ENCODE data around the gene DBX1. TPM values are rescaled to one million over a fixed set of nuclear protein-coding genes. Genes with fewer than 3 reads are reported as not detected.
A peak's percentile ranks its signal among the peaks of the same experiment; 100 is the strongest.

DBX1 gene
- total RNA-seq, 2 donors from 2014 or later, result not detected

DNA sequence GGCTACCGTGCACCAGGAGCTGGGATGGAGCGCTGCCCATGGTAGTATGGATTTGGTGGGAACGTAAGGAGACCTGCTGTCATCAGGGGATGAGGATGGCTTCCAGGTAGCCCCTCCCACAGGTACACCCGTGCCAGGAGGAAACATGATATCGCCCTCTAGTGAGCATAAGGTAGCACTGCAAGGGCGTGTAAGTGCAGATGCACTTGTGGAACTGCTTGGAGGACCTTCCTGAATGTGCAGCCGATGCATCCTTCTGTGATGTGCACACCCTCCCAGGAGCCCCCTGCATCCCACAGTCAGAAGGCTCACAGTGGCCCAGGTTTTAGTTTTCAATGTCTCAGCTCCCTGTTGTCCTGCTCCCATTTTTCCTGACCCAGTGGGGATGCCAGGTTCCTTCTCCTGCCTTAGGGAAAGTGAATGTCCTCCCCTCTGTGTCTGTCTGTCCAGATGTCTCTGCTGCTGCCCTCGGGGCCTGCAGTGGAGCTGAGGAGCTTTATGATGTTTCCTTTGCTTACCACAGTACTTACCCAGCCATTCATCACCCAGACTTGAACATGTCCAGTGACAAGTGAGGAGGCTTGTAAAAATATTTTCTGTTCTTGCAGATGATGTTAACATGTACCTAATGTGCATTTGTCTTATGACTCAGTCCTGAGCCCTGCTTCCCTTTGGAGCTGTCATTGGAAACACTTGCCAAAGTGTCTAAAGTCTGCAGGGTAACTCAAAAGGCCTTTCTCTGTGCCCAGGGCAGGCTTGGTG lies 49.2 kb downstream of the DBX1 start:
- DNase-seq (peak; percentile 41 to 48), ATAC-seq (peak; percentile 69)
- intact Hi-C loops (cut with DNase I, micrococcal nuclease), result loop anchor here (5.0 to 10.0 kb wide), 3 partner anchors 156 to 546 kb away; no protein-coding TSS in a partner anchor

DNA sequence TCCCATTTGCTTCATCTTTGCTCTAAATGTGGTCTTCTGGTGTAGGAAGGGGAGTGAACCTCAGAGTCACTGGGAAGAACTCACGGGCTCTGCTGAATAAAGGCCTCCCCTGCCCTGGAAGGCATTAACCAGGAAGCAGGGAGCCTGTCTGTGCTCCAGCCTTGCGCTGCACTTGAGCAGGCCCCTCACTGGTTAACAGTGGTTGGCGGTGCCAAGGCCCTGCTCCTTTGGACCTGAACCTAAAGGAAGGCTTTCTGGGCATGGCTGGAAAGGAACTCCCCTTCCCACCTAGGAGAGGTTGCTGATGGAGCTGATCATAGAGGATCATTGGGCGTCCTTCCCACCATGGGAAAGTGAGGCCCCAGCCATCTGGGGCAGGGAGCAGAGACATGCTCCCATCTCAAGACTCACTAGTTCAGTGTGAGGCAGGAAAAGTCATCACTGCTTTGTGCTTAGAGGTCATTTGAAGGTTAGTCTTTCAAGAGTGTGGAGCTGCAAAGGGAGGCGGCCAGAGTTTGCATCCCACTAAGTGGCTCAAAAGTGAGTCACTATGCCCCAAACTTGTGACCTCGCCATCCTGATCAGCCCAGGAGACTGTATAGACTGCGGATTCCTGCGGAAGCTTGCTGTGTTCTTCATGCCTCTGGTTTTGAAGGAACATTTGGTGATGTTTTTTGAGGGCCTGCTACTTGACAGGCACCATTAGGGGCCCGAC lies 50.4 kb downstream of the DBX1 start:
- ATAC-seq (no peak), DNase-seq (no peak)
- intact Hi-C loops (cut with DNase I, micrococcal nuclease), result loop anchor here (5.0 to 10.0 kb wide), 3 partner anchors 155 to 545 kb away; no protein-coding TSS in a partner anchor

Other genes with a start within 250 kb of the DBX1 start
- gene HTATIP2, start 203.2 kb upstream of the DBX1 start, total RNA-seq, result 100 to 1,000 TPM; 126 to 143 TPM
- 10 to 100 TPM in 1 of 2 donors, 1 to 10 TPM in 1; 9.4 to 11.1 TPM for gene PRMT3, start 227.2 kb upstream of the DBX1 start, total RNA-seq

All from left colon (tissue), 2 donors.